ENCODE results near the gene IDE.

IDE gene

GRCh38 chr10:92530421-92530820, 43.5 kb downstream of the IDE start:
- TF ChIP-seq EZH2phosphoT487 (conservative IDR thresholded peaks at IDR 0.05; ENCODE audit: low read length), result no peak
- TF ChIP-seq, protein P1, sequence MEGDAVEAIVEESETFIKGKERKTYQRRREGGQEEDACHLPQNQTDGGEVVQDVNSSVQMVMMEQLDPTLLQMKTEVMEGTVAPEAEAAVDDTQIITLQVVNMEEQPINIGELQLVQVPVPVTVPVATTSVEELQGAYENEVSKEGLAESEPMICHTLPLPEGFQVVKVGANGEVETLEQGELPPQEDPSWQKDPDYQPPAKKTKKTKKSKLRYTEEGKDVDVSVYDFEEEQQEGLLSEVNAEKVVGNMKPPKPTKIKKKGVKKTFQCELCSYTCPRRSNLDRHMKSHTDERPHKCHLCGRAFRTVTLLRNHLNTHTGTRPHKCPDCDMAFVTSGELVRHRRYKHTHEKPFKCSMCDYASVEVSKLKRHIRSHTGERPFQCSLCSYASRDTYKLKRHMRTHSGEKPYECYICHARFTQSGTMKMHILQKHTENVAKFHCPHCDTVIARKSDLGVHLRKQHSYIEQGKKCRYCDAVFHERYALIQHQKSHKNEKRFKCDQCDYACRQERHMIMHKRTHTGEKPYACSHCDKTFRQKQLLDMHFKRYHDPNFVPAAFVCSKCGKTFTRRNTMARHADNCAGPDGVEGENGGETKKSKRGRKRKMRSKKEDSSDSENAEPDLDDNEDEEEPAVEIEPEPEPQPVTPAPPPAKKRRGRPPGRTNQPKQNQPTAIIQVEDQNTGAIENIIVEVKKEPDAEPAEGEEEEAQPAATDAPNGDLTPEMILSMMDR (IDR thresholded peaks at IDR 0.05; ENCODE audit: insufficient read depth, low read length, poor library complexity, severe bottlenecking), result no peak

DNA sequence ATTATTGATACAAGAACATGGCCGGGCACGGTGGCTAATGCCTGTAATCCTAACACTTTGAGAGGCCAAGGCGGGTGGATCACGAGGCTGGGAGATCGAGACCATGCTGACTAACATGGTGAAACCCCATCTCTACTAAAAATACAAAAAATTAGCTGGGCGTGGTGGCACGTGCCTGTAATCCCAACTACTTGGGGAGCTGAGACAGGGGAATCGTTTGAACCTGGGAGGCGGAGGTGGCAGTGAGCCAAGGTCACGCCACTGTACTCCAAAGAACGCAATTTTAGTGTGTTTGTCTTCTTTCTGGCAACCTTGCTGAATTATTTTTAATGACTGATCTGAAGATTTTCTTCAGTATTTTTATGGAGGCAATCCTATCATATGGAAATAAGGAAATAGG, 46.2 kb downstream of the IDE start:
- no peaks in the 10 kb centered on the region for H3F3A ChIP-seq (ENCODE audit: insufficient read depth)
- no peaks in the 10 kb centered on the region for H3K27me3 ChIP-seq (ENCODE audit: low read length)
- no peaks in the 10 kb centered on the region for H3K9me3 ChIP-seq (ENCODE audit: insufficient read depth, low read length)
- H3K9me2 ChIP-seq (replicated peaks; ENCODE audit: insufficient read depth, low read length), result no peaks in the 10 kb centered on the region
- H3K4me3 ChIP-seq (ENCODE audit: insufficient read depth, low read length, poor library complexity, severe bottlenecking), result no peak overlapping the region
- H3K79me2 ChIP-seq (ENCODE audit: insufficient read depth, low read length), result no peaks in the 10 kb centered on the region
- no peak overlapping the region for H2AFZ ChIP-seq (ENCODE audit: low read depth, low read length, severe bottlenecking)
- H3K36me3 ChIP-seq (ENCODE audit: low read length), result peaks cover 28% of the 10 kb centered on the region; the same call in 1 of the 2 replicates
- H3K9ac ChIP-seq (ENCODE audit: low read length), result no peak overlapping the region
- no peak overlapping the region for H3K4me2 ChIP-seq (ENCODE audit: low read depth, low read length, poor library complexity, severe bottlenecking)
- no peak overlapping the region for H3K27ac ChIP-seq (ENCODE audit: low read depth, low read length)
- no peaks in the 10 kb centered on the region for H4K20me1 ChIP-seq (ENCODE audit: low read depth, low read length)
- TF ChIP-seq, protein P1 (IDR thresholded peaks at IDR 0.05; ENCODE audit: insufficient read depth, low read length, poor library complexity, severe bottlenecking), result no peak
- no peak for TF ChIP-seq EZH2phosphoT487 (conservative IDR thresholded peaks at IDR 0.05; ENCODE audit: low read length)

More at GRCh38 chr10:92530421-92530820, 43.5 kb downstream of the IDE start:
- H3K27ac ChIP-seq (ENCODE audit: low read depth, low read length), result no peak overlapping the region
- no peak overlapping the region for H3K4me2 ChIP-seq (ENCODE audit: low read depth, low read length, poor library complexity, severe bottlenecking)
- H3K79me2 ChIP-seq (ENCODE audit: insufficient read depth, low read length), result no peaks in the 10 kb centered on the region
- no peaks in the 10 kb centered on the region for H3K9me2 ChIP-seq (replicated peaks; ENCODE audit: insufficient read depth, low read length)
- no peaks in the 10 kb centered on the region for H3K9me3 ChIP-seq (ENCODE audit: insufficient read depth, low read length)
- no peak overlapping the region for H2AFZ ChIP-seq (ENCODE audit: low read depth, low read length, severe bottlenecking)
- H3K27me3 ChIP-seq (ENCODE audit: low read length), result no peaks in the 10 kb centered on the region
- H3F3A ChIP-seq (ENCODE audit: insufficient read depth), result peaks cover 3% of the 10 kb centered on the region; the same call in 1 of the 2 replicates
- H3K4me3 ChIP-seq (ENCODE audit: insufficient read depth, low read length, poor library complexity, severe bottlenecking), result no peak overlapping the region
- no peaks in the 10 kb centered on the region for H4K20me1 ChIP-seq (ENCODE audit: low read depth, low read length)
- H3K36me3 ChIP-seq (ENCODE audit: low read length), result peaks cover 26% of the 10 kb centered on the region; the same call in 1 of the 2 replicates
- H3K9ac ChIP-seq (ENCODE audit: low read length), result no peak overlapping the region

DNA sequence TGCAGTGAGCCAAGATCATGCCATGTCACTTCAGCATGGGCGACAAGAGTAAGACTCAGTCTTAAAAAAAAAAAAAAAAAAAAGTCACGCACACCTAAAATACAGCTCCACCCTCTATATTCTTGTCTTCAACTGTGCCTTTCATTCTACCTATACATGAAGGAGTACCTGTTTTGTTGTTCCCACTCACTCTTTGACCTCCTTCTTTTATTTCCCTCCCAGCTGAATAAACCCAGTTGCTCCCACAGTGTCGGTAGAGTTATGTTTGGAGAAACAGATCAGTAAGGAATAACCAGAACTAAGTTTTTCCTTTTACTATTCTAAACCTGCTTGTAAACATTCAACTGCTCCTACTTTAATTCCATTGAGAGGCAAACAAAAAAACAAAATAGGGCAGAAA, 50.3 kb downstream of the IDE start:
- no peaks in the 10 kb centered on the region for H3K27me3 ChIP-seq (ENCODE audit: low read length)
- no peak overlapping the region for H3K9ac ChIP-seq (ENCODE audit: low read length)
- H3K36me3 ChIP-seq (ENCODE audit: low read length), result peaks cover 8% of the 10 kb centered on the region; the same call in 1 of the 2 replicates
- H3K9me3 ChIP-seq (ENCODE audit: insufficient read depth, low read length), result no peaks in the 10 kb centered on the region
- no peak overlapping the region for H3K4me2 ChIP-seq (ENCODE audit: low read depth, low read length, poor library complexity, severe bottlenecking)
- no peaks in the 10 kb centered on the region for H4K20me1 ChIP-seq (ENCODE audit: low read depth, low read length)
- H3K9me2 ChIP-seq (replicated peaks; ENCODE audit: insufficient read depth, low read length), result no peaks in the 10 kb centered on the region
- TF ChIP-seq EZH2phosphoT487 (conservative IDR thresholded peaks at IDR 0.05; ENCODE audit: low read length), result no peak
- TF ChIP-seq, protein P1 (IDR thresholded peaks at IDR 0.05; ENCODE audit: insufficient read depth, low read length, poor library complexity, severe bottlenecking), result no peak
- H3K4me3 ChIP-seq (ENCODE audit: insufficient read depth, low read length, poor library complexity, severe bottlenecking), result no peak overlapping the region
- no peak overlapping the region for H2AFZ ChIP-seq (ENCODE audit: low read depth, low read length, severe bottlenecking)
- H3F3A ChIP-seq (ENCODE audit: insufficient read depth), result no peaks in the 10 kb centered on the region
- no peaks in the 10 kb centered on the region for H3K79me2 ChIP-seq (ENCODE audit: insufficient read depth, low read length)
- H3K27ac ChIP-seq (ENCODE audit: low read depth, low read length), result no peak overlapping the region
